GM19455 (cell line): ENCODE measurements around the gene TMEM54.

Experiments
- ATAC-seq: cut with Tn5 transposase; IDR thresholded peaks from one replicate; pipeline ENCODE4 v1.9.1; 2021; ENCODE audit not compliant: unreplicated experiment

Gene TMEM54

GRCh38 chr1:32883338-32884031 lies 17.7 kb downstream of the TMEM54 start:
- ATAC-seq = no peak

DNA sequence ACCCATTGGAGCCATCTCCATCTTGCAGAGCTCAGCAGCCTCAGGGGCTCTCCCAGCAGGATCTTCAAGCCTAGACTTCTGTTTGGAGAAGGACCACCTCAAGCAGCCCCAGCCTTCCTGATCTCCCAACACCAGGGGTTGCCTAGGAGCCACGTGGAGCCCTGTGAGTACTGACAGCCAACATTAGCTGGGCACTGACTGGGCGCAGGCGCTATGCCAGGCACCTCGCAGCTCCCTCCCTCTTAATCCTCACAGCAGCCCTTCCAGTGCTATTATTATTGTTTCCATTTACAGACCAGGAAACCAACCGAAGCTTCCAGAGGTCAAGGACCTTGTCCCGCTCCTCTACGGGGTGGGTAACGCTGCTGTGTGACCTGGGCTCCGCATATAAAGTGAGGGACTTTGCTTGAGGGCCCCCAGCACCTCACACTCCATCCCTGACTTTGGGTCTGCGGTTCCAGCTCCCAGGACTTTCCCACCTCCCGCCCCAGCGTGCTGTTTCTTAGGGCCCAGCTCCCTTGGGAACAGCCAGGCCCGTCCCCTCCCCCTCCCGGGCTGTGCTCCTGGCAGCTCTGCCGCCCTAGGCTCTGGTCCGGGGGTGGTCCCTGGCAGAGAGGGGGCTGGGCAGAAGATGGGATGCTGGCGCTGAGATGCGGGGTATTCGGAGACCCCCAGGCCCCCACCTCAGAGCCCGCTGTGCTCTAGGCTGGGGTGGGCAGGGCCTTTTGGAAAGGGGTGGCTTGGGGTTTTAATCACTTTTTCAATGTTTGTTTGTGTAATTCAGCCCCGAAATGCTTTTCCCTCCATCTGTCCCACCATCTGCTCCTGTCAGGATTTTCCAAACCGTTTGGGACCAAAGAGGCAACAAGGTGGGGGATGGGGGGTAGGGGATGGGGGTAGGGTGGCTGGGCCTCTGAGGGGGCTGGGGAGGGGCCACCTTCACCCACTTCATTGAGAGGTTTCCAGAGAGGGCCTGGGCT lies 19.0 kb downstream of the TMEM54 start:
- ATAC-seq = no peak

- no peak for ATAC-seq
Observed at GRCh38 chr1:32881291-32881690, 19.9 kb downstream of the TMEM54 start.

DNA sequence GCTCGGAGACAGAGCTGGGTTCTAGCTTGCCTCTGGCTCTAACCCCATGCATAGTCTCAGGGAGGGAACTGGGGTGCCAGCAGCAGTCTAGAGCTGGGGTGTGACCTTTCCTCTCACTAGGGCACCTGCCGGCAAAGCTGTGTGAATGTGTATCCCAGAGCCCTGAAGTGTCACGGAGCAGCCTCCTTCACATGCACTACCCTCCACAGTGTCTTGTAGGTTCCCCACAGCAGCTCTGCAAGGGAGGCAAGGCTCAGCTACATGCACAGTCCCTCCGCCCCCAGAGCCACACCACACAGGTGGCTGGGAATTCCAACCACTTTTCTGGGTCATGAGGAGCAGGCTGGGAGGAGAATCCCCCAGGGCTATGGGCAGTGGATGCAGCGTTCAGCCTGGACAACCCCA lies 22.6 kb downstream of the TMEM54 start:
- no peak for ATAC-seq

- ATAC-seq = no peak
Observed at GRCh38 chr1:32878183-32878582, 23.0 kb downstream of the TMEM54 start.

GRCh38 chr1:32877211-32878110 lies 23.7 kb downstream of the TMEM54 start:
- no peak for ATAC-seq

- ATAC-seq = no peak
Observed at GRCh38 chr1:32876341-32877210, 24.6 kb downstream of the TMEM54 start.

- ATAC-seq = no peak
Observed at GRCh38 chr1:32874860-32875752, 26.1 kb downstream of the TMEM54 start.

GRCh38 chr1:32873484-32873883 lies 27.7 kb downstream of the TMEM54 start:
- no peak for ATAC-seq

DNA sequence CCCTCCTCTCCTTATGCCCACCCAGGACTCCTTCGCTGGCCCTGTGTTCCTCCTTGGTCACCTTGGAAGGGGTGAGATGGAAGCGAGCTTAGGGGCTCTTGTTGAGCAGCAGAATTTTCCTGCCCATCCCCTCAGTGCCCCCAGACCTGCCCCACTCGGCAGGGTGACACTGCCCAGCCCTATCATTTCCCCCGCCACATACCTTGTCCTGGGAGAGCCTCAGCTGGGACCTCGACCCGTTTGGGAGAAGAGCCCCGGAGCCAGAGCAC lies 29.1 kb downstream of the TMEM54 start:
- ATAC-seq = no peak

DNA sequence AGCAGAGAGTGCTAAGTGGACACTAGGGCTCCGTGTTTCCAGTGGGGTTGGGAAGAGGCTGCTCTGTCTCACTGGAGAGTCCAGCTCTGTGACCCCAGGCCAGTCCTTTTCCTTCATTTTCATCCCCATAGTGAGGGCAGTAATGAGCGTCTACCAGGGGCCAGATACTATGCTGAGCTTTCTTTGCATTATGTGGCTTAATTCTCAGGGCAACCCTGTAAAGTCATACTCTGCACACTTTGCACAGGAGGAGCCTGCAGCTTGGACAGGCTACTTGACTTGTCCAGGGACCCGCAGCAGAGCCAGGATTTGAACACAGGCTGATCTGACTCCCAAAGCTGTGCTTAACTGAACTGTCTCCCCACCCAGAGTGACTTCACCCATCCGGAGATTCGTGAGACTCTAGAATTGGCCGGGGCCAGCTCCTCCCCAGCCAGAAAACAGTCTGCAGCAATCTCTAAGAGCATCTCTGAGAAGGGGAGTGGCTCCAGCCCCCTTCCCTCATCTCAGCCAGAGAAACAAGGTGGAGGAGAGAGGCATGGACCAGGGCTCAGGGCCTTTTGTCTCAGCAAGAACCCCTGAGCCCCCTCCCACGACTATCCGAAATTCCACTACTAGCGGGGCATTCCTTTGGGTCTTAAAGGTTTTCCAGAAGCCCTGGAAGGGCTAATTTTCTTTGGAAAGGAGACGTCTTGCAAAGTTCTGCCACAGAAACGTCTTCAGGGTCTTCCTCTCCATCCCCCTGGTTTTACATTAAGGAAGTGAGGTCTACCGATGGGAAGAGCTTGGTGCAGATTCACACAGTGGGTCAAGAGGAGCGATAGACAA lies 29.6 kb downstream of the TMEM54 start:
- no peak for ATAC-seq

DNA sequence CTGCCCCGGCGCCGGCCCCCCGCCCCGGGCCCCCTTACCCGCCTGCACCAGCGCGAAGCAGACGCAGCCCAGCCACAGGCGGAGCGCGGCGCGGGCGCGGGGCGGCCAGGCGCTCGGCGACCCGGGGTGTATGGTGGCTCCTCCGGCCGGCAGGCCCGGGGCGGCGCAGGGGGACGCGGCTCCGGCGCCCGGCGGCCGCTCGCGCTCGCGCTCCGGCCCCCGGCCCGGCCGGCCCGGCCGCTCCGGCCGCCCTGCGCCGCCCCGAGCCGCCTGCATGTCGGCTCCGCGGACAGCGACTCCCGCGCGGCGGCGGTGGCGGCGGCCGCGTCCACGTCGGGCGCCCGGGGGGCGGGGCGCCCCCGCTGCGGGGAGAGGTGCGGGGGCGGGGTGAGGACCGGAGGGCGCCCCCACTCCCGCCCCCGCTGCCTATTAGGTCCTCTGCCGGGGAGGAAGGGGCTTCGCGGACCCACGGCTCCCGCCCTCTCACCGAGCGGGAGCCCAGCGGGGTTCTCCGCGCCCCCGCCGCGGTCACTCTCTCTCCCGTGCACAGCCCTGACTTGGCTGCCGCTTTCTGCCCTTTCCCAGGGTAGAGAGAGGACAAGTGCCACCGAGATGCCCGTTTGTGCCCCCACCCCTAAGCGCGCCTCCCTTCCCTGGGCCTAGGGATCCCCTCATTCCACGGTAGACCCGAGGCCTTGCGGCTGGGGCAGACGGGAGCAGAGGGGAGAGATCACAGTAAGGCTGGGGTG lies 30.4 kb downstream of the TMEM54 start, which contains the start of gene FNDC5:
Gene FNDC5, minus strand, starts transcription at position 298 of the 749 bp plus-strand sequence.
- no peak for ATAC-seq

DNA sequence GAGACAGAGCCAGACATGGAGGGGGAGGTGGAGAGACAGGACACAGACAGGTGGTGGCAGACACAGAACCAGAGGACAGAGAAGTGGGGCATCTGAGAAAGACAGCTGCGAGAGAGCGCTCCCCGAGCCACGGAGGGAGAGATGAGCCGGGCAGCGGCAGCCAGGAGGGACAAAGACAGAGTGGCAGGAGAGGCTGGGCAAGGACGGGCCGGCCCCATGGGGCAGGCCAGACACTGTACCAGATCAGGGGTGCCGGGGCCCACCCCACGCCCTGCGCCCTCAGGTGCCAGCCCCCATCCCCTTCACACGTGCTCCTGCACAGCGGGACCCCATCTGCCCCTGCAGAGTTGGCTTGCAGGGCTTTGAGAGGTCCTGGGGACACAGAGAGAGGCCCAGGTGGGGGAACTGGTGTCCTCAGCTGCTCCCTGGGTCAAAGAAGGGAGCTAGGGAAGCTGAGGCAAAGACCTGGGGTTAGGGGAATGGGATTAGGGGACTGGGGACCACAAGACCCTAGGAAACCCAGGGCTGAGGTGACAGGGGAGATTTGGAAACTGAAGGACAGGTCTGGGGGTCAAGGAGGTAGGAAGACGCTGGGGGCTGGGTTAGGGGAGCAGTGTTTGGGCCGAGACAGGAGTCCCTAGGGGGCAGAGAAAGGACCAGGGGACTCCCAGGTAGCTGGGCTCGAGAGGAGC lies 31.1 kb downstream of the TMEM54 start:
- ATAC-seq = no peak

DNA sequence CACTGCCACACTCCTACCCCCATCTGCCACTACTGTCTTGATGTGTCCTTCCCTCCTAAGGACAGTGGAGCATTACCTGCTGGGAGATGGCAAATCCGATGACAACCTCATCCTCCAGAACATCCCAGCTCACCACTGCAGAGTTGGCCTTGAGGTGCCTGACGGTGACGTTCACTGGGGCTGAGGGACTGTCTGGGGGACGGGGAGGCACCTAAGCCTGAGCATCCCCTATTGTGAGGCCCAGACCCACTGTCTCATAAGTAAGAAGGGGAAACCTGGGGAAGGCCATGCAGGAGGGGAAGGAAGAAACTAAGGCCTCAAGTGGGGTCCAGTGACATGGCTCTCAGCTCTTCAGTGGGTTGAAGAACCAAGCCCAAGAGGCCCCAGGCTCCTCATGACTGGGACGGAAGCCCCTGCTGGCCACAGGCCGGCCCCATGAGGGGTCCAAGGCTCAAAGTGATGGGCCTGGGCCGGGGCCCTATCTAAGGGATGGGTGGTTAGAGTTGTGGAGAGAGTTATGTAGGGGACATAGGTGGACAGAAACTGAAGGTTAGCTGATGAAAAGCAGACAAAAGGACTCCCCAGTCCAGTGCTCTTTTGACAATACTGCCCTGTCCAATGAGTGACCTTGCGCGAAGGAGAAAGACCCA lies 32.3 kb downstream of the TMEM54 start:
- ATAC-seq = no peak

- no peak for ATAC-seq
Observed at GRCh38 chr1:32868085-32868484, 33.1 kb downstream of the TMEM54 start.

GRCh38 chr1:32867671-32868070 lies 33.5 kb downstream of the TMEM54 start:
- ATAC-seq = no peak

DNA sequence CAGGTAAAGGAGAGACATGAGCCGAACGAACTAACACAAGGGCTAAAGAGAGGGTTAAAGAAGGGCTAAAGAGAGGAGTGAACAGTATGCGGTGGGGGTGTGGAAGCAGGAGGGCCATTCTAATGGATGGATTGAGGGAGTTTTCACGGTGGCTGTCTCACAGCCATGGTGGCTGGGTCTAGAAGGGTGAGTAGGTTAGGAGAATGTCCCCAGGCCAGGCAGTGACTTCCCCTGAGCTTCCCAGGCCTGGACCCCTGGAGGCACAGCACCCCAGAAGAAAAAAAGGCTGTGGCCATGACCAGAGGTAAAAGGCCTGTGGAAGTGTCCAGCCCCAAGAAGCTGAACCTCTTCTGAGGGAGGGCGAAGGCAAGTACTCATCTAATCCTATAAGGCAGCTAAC lies 34.0 kb downstream of the TMEM54 start:
- no peak for ATAC-seq
